GM19397 (cell line): ENCODE data around the gene HMCN1.
"Not testable (repeated sequence)": the region's sequence is repeated elsewhere in the genome, so short reads cannot be mapped to it uniquely, and the experiment has no call there.

Experiments
- ATAC-seq: cut with Tn5 transposase; IDR thresholded peaks from one replicate; pipeline ENCODE4 v1.9.1; 2021; ENCODE audit warnings: mild to moderate bottlenecking, moderate library complexity; ENCODE audit not compliant: unreplicated experiment

Gene HMCN1

GRCh38 chr1:185846672-185847444 is 112.7 kb downstream of the HMCN1 start:
- ATAC-seq, result no peak

DNA sequence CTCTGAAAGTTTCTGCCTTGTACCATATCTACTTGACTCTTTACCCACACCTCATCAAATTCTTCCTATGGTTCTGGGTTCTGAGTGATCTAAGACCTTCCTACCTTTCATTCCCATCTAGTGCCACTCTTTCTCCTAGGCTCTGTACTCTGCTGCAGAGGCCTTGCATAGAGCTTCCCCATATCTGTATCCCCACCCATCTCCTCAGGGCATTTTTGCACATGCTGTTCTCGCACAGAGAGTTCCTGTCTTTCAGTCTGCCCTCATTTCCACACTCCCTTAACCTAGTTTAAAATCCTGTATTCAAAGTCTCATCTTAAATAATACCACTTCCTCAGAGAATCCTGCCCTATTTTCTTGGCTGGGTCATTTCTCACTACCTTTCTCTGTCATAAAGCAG is 114.8 kb downstream of the HMCN1 start:
- ATAC-seq, result no peak

DNA sequence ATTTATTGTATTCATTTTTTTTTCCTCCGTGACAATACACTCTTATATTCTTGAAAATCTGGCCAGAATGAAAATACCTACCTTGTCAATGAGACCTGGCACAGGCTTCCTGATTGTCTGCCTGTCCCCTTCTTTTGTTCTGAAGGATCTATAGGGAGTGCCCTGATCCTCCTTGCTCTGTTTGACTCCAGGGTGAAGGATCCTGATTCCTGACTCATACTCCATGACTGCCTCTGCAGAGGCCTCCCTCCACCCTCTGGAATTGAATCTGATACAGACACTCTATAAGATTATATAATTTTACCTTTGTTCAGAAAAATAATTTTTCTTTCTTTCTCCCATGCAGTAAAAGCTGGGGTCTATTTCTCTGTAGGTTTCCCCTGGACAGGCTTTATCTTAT is 116.2 kb downstream of the HMCN1 start:
- ATAC-seq, result no peak

DNA sequence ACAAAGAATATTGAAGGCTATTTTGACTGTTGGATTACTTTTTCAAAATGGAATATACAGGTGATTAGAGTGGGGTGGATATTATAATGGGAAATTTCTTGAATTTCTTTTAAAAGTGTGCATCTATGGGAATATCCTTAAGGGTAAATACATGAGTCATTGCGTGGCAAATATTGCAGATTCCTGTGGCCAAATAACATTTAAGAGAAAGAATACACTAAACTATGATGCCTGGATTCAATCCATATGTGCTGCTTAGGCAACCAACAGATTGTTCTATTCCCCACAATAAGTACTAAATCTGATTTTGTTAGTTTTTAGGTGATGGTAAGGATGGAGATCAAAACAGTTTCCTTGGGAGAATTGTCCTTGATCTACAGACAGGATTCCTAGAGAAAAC is 119.5 kb downstream of the HMCN1 start:
- ATAC-seq, result no peak

DNA sequence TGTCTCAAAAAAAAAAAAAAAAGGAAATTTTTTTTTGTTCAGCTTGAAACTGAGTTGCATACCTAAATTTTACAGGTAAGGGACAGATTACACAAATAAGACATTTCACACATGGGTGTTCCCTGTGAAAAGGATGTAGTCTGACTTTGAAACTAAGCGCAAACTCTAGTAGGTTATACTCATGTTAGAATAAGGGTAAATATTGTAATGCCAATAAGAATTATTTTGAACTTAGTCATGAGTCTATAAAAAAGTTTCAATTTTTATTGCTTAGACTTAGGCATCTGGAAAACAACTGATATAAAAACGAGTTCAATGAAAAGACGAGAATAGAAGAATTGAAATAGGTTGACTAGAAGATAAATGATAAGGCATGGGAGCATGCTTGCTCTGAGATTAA is 122.3 kb downstream of the HMCN1 start:
- no peak for ATAC-seq

GRCh38 chr1:185857442-185857841 is 123.3 kb downstream of the HMCN1 start:
- ATAC-seq, result no peak

GRCh38 chr1:185860311-185860710 is 126.1 kb downstream of the HMCN1 start:
- no peak for ATAC-seq

- ATAC-seq, result no peak
Measured at GRCh38 chr1:185860859-185861258, 126.7 kb downstream of the HMCN1 start.

DNA sequence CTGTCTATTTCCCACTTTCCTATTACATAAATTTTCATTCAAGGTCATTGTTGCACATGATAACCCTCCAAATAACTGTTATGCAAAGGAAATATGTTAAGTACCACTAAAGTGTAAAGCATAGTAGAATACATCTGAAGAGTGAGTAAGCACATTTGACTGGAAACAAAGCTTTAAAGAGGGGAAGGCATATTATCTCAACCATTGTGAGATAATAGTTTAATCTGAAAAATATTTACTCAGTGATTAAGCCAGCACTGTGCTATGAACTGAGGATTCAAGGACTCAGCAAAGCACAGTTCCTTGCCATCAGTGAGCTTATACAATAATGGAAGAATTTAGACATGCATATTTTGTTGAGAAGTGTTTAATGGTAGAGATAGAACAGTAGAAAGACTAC is 127.4 kb downstream of the HMCN1 start:
- no peak for ATAC-seq

DNA sequence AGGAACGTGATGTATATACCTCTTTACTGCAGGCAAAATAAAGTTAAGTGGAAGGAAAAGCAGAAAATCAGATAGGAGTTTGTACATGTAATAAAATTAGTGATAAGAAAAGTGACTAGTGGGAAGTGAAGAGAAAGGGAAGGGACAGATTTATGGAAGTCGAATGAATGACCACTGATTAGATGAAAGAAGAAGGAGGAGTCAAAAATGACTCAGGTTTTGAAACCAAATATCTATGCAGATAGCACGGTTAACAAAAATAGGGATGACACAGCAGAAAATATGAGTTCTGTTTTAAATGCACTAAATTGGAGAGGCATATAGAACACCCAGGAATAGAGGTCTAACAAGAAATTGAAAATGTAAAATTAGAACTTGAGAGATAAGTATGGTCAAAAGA is 128.0 kb downstream of the HMCN1 start:
- ATAC-seq, result no peak

- ATAC-seq, result no peak
Measured at GRCh38 chr1:185864331-185864730, 130.1 kb downstream of the HMCN1 start.

DNA sequence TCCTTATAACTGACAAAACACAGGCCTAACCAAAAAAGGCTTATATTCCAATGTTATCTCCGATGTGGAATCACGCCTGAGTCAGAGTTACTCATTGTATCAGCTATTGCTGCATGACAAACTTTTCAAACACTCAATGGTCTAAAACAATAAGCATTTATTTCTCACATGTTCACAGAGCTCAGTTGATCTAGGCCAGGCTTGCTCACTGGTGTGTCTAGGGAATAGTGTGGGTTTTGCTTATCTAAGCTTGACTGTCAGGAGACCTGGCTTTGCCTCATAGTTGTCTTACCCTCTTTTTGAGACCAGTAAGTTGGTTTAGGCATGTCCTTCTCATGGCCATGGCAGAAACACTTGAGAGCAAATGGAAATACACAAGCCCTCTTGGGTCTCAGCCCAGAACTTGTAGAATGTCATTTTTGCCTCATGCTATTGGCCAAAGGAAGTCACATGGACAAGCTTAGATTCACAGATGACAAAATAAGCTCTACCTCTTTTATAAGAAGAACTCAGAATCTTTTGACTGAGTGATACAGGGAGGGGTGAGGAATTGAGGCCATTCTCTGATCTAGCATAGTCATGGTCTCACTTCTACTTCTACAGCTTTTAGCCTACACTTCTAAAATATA is 130.8 kb downstream of the HMCN1 start:
- no peak for ATAC-seq

- no peak for ATAC-seq
Measured at GRCh38 chr1:185869590-185869989, 135.4 kb downstream of the HMCN1 start.

GRCh38 chr1:185871627-185872150 is 137.5 kb downstream of the HMCN1 start:
- no peak for ATAC-seq

DNA sequence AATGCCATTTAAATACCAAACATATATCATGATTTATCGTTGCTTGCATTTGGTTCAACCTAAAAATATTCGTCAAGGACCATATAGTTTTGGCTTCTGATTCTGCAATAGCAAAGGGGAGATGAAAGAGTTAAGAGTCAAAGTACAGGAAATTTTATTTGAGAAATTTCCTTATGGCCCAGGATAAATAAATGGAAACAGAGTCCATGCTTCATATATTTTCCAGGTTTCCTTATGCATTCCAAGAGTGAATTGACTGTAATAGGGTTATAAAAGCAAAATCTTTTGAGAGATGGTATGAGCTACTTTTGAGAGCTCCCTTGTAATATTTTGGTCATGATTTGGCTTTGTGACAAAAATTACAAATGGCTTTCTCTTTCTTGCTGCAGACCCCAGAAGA is 140.1 kb downstream of the HMCN1 start:
- no peak for ATAC-seq

DNA sequence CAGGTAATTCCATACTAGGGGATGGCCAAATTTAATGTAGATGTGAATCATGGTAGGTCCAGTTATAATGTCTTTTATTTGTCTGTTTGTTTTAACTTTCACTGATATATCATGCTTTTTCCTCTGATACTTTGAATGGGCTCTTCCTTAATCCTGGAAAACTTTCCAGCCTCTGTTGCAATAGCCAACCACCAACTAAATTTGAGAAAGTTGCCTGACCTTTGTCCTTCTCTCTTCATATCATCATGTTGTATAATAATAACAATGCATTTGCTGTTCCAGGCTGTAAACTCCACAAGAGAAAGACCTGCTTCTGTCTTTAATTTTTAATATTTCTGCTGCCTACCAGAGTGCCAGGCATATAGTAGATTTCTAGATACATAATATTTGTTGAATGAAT is 146.1 kb downstream of the HMCN1 start:
- no peak for ATAC-seq

DNA sequence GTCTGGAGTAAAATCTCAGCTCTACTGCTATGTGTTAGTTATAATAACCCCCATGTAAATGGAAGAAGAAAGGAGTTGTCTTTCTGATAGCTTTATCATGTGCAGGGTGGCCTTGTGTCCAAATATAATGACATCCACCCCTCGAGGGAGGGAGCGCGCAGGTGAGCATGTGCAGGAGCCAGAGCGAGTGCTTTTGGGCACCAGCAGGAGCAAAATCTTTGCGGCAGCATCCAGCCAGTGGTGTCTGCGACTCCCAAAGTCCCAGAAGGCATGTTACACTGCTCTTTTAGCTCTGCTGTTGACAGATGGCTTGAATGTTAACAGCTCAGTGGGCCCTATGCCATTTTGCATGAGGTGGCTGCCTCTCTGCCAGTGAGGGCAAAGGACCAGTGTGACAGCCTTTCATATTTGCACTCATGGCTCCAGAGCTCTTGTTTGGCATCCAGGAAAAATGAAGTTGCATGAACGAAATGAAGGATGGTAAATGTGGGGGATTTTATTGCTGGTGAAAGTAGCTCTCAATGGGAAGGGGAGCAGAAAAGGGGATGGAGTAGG is 146.7 kb downstream of the HMCN1 start:
- no peak for ATAC-seq

DNA sequence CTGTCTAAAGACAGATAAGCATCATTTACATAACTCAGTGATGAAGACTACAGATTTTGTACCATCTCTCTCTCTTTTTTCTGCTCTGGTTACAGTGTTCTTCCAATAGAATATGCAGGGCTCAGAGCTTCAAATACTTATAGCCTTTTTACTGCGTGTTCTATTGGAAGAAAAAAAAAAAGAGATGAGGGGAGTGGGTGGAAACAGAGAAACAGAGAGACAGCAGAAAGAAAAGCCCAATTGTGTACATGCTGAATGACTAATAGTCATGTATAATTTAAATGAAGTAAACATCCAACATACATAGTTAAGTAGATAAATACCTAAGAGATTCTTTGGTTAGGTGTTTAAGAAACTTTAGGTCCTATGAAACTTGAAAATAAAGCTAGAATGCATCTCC is 151.9 kb downstream of the HMCN1 start:
- no peak for ATAC-seq

GRCh38 chr1:185886671-185887070 is 152.5 kb downstream of the HMCN1 start:
- ATAC-seq, result no peak

DNA sequence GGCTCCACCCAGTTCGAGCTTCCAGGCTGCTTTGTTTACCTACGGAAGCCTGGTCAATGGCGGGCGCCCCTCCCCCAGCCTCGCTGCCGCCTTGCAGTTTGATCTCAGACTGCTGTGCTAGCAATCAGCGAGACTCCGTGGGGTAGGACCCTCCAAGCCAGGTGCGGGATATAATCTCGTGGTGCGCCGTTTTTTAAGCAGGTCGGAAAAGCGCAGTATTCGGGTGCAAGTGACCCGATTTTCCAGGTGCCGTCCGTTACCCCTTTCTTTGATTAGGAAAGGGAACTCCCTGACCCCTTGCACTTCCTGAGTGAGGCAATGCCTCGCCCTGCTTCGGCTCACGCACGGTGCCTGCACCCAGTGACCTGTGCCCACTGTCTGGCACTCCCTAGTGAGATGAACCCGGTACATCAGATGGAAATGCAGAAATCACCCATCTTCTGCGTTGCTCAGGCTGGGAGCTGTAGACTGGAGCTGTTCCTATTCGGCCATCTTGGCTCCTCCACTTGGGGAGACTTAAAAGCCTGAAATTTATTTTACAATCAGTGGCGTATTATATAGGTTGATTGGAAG is 158.7 kb downstream of the HMCN1 start:
- not testable (repeated sequence) for ATAC-seq

- ATAC-seq, result no peak
Measured at GRCh38 chr1:185894791-185895190, 160.6 kb downstream of the HMCN1 start.
